ENCODE measurements around the gene TLX3.

DNA sequence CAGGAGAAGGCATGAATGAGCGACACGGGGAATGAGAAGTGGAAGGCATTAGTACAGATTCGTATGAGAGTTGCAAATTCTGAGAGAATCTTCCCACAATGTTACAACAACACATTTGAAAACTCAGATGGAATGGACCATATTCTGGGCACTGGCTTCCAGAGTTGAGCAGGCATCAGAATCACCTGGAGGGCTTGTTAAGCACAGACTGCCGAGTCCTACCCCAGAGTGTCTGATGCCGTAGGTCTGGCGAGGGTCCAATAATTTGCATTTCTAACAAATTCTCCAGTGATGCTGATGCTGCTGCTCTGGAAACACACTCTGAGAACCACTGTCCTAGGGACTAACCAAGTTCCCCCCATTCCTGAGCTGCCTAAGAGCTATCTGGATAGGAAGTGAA lies 2.9 kb upstream of the TLX3 start:
- TF ChIP-seq POLR2AphosphoS5 (IDR thresholded peaks at IDR 0.05) (no peak), POLR2A (IDR thresholded peaks at IDR 0.05) (no peak), EP300 (IDR thresholded peaks at IDR 0.05) (no peak)
- TF ChIP-seq, protein P1, sequence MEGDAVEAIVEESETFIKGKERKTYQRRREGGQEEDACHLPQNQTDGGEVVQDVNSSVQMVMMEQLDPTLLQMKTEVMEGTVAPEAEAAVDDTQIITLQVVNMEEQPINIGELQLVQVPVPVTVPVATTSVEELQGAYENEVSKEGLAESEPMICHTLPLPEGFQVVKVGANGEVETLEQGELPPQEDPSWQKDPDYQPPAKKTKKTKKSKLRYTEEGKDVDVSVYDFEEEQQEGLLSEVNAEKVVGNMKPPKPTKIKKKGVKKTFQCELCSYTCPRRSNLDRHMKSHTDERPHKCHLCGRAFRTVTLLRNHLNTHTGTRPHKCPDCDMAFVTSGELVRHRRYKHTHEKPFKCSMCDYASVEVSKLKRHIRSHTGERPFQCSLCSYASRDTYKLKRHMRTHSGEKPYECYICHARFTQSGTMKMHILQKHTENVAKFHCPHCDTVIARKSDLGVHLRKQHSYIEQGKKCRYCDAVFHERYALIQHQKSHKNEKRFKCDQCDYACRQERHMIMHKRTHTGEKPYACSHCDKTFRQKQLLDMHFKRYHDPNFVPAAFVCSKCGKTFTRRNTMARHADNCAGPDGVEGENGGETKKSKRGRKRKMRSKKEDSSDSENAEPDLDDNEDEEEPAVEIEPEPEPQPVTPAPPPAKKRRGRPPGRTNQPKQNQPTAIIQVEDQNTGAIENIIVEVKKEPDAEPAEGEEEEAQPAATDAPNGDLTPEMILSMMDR (IDR thresholded peaks at IDR 0.05), result no peak

Data from sigmoid colon (tissue), 4 donors.